ENCODE results near the gene CHID1. TPM values are rescaled to one million over a fixed set of nuclear protein-coding genes. Genes with fewer than 3 reads are reported as not detected.

The CHID1 gene
- polyA plus RNA-seq, 1 donor: 61.4 TPM

GRCh38 chr11:864898-865297 is 45.7 kb downstream of the CHID1 start:
- DNase-seq (ENCODE audit: low read depth): no peak

GRCh38 chr11:863910-864827 is 46.4 kb downstream of the CHID1 start:
- no peak for DNase-seq (ENCODE audit: low read depth)

- no peak for DNase-seq (ENCODE audit: low read depth)
Measured at GRCh38 chr11:863023-863909, 47.3 kb downstream of the CHID1 start.

GRCh38 chr11:862696-863022 is 48.0 kb downstream of the CHID1 start:
- no peak for DNase-seq (ENCODE audit: low read depth)

- DNase-seq (ENCODE audit: low read depth): no peak
Measured at GRCh38 chr11:862081-862661, 48.4 kb downstream of the CHID1 start.

GRCh38 chr11:861105-861479 is 49.5 kb downstream of the CHID1 start:
- no peak for DNase-seq (ENCODE audit: low read depth)

GRCh38 chr11:860234-861104 is 50.1 kb downstream of the CHID1 start:
- DNase-seq (ENCODE audit: low read depth): no peak

GRCh38 chr11:859394-860131 is 51.0 kb downstream of the CHID1 start:
- DNase-seq (ENCODE audit: low read depth): no peak

- DNase-seq (ENCODE audit: low read depth): no peak
Measured at GRCh38 chr11:858762-859339, 51.8 kb downstream of the CHID1 start.

- no peak for DNase-seq (ENCODE audit: low read depth)
Measured at GRCh38 chr11:858053-858761, 52.4 kb downstream of the CHID1 start.

GRCh38 chr11:856397-856796 is 54.2 kb downstream of the CHID1 start:
- DNase-seq (ENCODE audit: low read depth): no peak

- DNase-seq (ENCODE audit: low read depth): no peak
Measured at GRCh38 chr11:855796-856195, 54.8 kb downstream of the CHID1 start.

GRCh38 chr11:855330-855674 is 55.3 kb downstream of the CHID1 start:
- no peak for DNase-seq (ENCODE audit: low read depth)

- DNase-seq (ENCODE audit: low read depth): no peak
Measured at GRCh38 chr11:854601-855329, 55.8 kb downstream of the CHID1 start.

- DNase-seq (ENCODE audit: low read depth): no peak
Measured at GRCh38 chr11:853682-854448, 56.7 kb downstream of the CHID1 start.

- no peak for DNase-seq (ENCODE audit: low read depth)
Measured at GRCh38 chr11:852762-853161, 57.8 kb downstream of the CHID1 start.

- no peak for DNase-seq (ENCODE audit: low read depth)
Measured at GRCh38 chr11:850775-851763, 59.5 kb downstream of the CHID1 start.

All from forelimb muscle (tissue), 1 donor.